ENCODE data around the gene NOBOX. TPM values are rescaled to one million over a fixed set of nuclear protein-coding genes. Genes with fewer than 3 reads are reported as not detected.
A peak's percentile ranks its signal among the peaks of the same experiment; 100 is the strongest.

Gene NOBOX
- total and polyA plus RNA-seq, 11 donors, result not detected

DNA sequence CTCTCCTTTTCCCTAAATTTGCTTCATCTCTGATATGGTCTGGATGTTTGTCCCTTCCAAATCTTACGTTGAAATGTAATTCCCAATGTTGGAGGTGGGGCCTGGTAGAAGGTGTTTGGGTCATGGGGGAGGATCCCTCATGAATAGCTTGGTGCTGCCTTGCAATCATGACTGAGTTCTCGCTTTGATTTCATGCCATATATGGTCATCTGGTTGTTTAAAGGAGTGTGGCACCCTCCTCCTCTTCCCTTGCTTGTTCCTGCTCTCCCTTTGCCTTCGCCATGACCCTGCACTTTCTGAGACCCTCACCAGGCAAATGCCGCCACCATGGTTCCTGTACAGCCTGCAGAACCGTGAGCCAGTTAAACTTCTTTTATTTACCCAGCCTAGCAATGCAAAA lies 14.5 kb downstream of the NOBOX start:
- Histone ChIP-seq H3K4me3 (no peak overlapping the region), H3K9me3 (no peaks in the 10 kb centered on the region), H3K27ac (peak overlapping the region in 1 of 12 donors; percentile 39), H3K36me3 (no peaks in the 10 kb centered on the region), H3K4me1 (peaks cover 0 to 14% (median 0%) of the 10 kb centered on the region in 12 donors), H3K27me3 (no peaks in the 10 kb centered on the region)
- intact Hi-C loops (cut with DNase I), result no loop called here
- TF ChIP-seq, protein P1, sequence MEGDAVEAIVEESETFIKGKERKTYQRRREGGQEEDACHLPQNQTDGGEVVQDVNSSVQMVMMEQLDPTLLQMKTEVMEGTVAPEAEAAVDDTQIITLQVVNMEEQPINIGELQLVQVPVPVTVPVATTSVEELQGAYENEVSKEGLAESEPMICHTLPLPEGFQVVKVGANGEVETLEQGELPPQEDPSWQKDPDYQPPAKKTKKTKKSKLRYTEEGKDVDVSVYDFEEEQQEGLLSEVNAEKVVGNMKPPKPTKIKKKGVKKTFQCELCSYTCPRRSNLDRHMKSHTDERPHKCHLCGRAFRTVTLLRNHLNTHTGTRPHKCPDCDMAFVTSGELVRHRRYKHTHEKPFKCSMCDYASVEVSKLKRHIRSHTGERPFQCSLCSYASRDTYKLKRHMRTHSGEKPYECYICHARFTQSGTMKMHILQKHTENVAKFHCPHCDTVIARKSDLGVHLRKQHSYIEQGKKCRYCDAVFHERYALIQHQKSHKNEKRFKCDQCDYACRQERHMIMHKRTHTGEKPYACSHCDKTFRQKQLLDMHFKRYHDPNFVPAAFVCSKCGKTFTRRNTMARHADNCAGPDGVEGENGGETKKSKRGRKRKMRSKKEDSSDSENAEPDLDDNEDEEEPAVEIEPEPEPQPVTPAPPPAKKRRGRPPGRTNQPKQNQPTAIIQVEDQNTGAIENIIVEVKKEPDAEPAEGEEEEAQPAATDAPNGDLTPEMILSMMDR (IDR thresholded peaks at IDR 0.05), result no peak
- TF ChIP-seq POLR2A (IDR thresholded peaks at IDR 0.05), result no peak
- ATAC-seq, result no peak
- DNase-seq, result no peak
- WGBS, 4 donors, result 87 to 91% (median 89%) methylated on average over 5 of the region's 5 CpGs

DNA sequence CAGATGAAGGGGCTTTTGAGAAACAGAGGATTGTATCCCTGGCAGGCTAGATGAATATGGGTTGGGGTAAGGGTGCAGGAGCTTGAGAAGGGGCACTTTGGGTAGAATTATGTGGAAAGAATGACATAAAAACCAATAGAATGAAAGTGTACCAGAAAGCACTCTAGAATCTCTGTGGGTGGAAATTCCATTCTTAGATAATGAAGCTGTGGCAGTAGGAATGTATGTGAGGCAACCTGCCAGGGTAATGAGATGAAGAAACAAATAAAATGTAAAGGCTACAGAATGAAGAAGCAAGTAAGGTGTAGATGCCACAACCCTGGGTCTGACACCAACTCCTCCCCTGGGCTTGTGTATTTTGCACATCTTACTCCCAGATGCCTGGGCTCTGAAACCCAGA lies 16.8 kb downstream of the NOBOX start:
- intact Hi-C loops (cut with DNase I), result no loop called here
- H3K4me3 ChIP-seq, result no peak overlapping the region
- no peaks in the 10 kb centered on the region for H3K27me3 ChIP-seq
- H3K27ac ChIP-seq, result no peak overlapping the region
- ATAC-seq (no peak), DNase-seq (no peak)
- H3K36me3 ChIP-seq, result no peaks in the 10 kb centered on the region
- H3K9me3 ChIP-seq, result no peaks in the 10 kb centered on the region
- TF ChIP-seq POLR2A (IDR thresholded peaks at IDR 0.05), result no peak
- TF ChIP-seq, protein P1 (IDR thresholded peaks at IDR 0.05), result no peak
- H3K4me1 ChIP-seq, result peaks cover 0 to 10% (median 0%) of the 10 kb centered on the region in 12 donors

DNA sequence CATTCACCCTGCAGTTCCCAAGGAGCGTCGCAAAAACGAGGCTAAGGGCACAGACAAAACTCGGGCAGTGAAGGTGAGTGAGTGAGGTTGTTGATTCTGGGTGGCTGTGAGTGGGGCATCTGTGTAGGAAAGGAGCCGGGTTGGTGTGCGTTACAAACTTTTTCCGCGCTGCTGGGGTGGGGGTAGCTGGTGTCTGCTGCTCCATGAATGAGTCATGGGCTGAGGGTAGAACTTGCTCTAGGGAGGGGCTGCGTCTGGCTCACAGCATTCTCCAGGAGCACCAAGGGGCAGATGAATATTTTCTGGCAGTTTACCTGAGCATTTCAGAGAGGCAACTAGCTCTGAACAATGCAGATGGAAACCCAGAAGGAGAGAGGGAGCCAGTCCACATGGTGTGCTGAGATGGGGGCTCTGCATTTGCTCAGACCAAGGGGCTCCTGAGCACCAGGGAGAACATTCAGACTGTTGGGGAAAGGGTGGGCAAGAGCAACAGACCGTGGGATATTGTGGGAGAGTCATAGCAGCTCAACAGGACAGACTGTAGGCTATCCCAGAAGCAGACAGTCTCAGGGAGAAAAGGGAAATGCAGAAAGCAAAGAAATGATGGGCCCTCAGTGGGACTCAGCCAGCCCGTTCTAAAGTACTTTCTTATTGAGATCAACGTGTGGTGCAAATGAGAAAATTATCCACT lies 18.8 kb downstream of the NOBOX start:
- intact Hi-C loops (cut with DNase I), result no loop called here
- Histone ChIP-seq H3K4me1 (no peaks in the 10 kb centered on the region), H3K27me3 (no peaks in the 10 kb centered on the region)

DNA sequence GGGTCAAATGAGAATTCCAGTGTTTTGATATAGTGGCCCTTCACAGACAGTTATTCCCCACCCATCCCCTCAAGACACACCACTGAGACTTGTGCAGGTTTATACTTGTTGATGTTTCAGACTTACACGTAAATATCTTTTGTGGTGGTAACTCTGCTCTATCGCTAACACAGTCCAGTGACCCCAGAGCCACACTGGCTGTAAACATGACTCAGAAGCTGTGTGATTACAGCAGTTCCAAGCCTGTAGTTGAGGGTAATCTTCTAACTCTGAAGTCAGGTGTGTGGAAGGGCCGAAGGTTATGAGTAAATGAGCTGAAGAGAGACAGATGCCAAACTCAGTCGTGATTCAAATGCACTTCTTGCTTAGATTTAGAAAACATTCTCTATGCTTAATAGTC lies 19.4 kb downstream of the NOBOX start:
- WGBS, 4 donors, result 79 to 88% (median 81%) methylated on average over 4 of the region's 4 CpGs
- no peak overlapping the region for H3K27ac ChIP-seq
- H3K4me1 ChIP-seq, result no peaks in the 10 kb centered on the region
- no peak for ATAC-seq
- no peak overlapping the region for H3K4me3 ChIP-seq
- intact Hi-C loops (cut with DNase I), result no loop called here
- no peak for DNase-seq
- no peak for TF ChIP-seq POLR2A (IDR thresholded peaks at IDR 0.05)
- TF ChIP-seq, protein P1 (IDR thresholded peaks at IDR 0.05), result no peak
- peaks cover 0 to 8% (median 0%) of the 10 kb centered on the region in 9 donors for H3K36me3 ChIP-seq
- no peaks in the 10 kb centered on the region for H3K27me3 ChIP-seq
- H3K9me3 ChIP-seq, result no peaks in the 10 kb centered on the region

More for the DNA sequence above, 18.8 kb downstream of the NOBOX start:
- Histone ChIP-seq H3K9me3 (no peaks in the 10 kb centered on the region), H3K4me3 (no peak overlapping the region), H3K27ac (no peak overlapping the region), H3K36me3 (peaks cover 0 to 4% (median 0%) of the 10 kb centered on the region in 9 donors)
- WGBS, 4 donors, result 68 to 78% (median 75%) methylated on average over 11 to 12 of the region's 12 CpGs
- ATAC-seq, result no peak
- no peak for DNase-seq
- TF ChIP-seq, protein P1 (IDR thresholded peaks at IDR 0.05), result no peak
- TF ChIP-seq POLR2A (IDR thresholded peaks at IDR 0.05), result no peak
